Dendritic cell treated with granulocyte-macrophage colony-stimulating factor and Interleukin-4, amounts not matched to agents 40 ng/mL and 50 ng/mL, for 4 days (primary cell): ENCODE data around the gene ACTR3.
"Not testable (repeated sequence)": the region's sequence is repeated elsewhere in the genome, so short reads cannot be mapped to it uniquely, and the experiment has no call there.

Source experiments
- H3K27ac Mint-ChIP-seq: one replicate; pipeline ENCODE4 v1.8.0; 2022; ENCODE audit warnings: mild to moderate bottlenecking, mixed read lengths
- H3K27me3 Mint-ChIP-seq: one replicate; pipeline ENCODE4 v1.8.0; 2022; ENCODE audit warnings: mild to moderate bottlenecking, mixed read lengths
- H3K36me3 Mint-ChIP-seq: one replicate; pipeline ENCODE4 v1.8.0; 2022; ENCODE audit warnings: low read depth, mixed read lengths
- H3K4me1 Mint-ChIP-seq: one replicate; pipeline ENCODE4 v1.8.0; 2022; ENCODE audit warnings: low read depth, mixed read lengths
- H3K4me3 Mint-ChIP-seq: one replicate; pipeline ENCODE4 v1.8.0; 2022; ENCODE audit warnings: mild to moderate bottlenecking, moderate library complexity, mixed read lengths
- H3K9me3 Mint-ChIP-seq: one replicate; pipeline ENCODE4 v1.8.0; 2022; ENCODE audit warnings: mixed read lengths
- intact Hi-C: fragments of 100-400 bp; cut with micrococcal nuclease; formaldehyde crosslinking; loops from one replicate; pipeline ENCODE4 v1.15.0; 2022

The ACTR3 gene

DNA sequence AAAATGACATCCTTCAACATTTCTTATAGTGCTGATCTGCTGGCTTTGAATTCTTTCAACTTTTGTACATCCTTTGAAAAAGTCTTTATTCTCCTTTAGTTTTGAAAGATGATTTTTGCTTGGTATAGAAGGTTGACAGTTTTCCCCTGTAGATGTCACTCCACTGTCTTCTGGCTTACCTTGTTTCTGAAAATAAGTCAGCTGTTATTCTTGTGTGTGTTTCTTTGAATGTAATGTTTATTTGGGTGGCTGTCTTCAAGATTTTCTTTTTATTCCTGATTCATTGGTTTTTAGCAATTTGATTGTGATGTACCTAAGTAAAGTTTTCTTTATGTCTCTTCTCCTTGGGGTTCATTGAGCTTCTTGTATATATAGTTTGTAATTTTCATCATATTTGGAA is 47.6 kb downstream of the ACTR3 start:
- H3K27me3 Mint-ChIP-seq = no peaks in the 10 kb centered on the region
- H3K27ac Mint-ChIP-seq = no peak overlapping the region
- no peak overlapping the region for H3K4me3 Mint-ChIP-seq
- peaks cover 5% of the 10 kb centered on the region for H3K4me1 Mint-ChIP-seq
- peaks cover 82% of the 10 kb centered on the region for H3K36me3 Mint-ChIP-seq
- peaks cover 20% of the 10 kb centered on the region for H3K9me3 Mint-ChIP-seq
- intact Hi-C loops = no loop called here

DNA sequence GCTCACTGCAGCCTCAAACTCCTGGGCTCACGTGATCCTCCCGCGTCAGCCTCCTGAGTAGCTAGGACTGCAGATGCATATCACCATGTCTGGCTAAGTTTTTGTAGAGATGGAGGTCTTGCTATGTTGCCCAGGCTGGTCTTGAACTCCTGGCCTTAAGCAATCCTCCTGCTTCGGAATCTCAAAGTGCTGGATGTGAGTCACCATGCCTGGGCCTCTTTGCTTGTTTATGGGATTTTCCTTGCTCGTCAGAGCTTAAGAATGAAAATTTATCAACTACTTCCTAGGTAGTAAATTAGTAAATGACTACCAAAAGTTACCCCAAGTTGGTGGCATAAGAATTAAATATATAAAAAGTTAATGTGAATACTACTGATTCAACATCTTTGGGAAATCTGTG is 51.0 kb downstream of the ACTR3 start:
- H3K4me3 Mint-ChIP-seq = no peak overlapping the region
- H3K27me3 Mint-ChIP-seq = no peaks in the 10 kb centered on the region
- H3K4me1 Mint-ChIP-seq = no peaks in the 10 kb centered on the region
- H3K27ac Mint-ChIP-seq = no peak overlapping the region
- intact Hi-C loops = no loop called here
- peaks cover 50% of the 10 kb centered on the region for H3K36me3 Mint-ChIP-seq
- peaks cover 20% of the 10 kb centered on the region for H3K9me3 Mint-ChIP-seq

DNA sequence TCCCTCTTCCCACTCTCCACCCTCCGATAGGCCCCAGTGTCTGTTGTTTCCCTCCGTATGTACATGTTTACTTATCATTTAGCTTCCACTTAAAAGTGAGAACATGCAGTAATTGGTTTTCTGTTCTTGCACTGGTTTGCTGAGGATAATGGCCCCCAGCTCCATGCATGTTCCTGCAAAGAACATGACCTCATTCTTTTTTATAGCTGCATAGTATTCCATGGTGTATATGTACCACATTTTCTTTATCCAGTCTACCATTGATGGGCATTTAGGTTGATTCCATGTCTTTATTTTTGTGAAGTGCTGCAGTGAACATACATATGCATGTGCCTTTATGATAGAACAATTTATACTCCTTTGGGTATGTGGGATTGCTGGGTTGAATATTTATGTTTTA is 55.9 kb downstream of the ACTR3 start:
- H3K36me3 Mint-ChIP-seq = peaks cover 26% of the 10 kb centered on the region
- H3K4me3 Mint-ChIP-seq, H3K9me3 Mint-ChIP-seq, H3K4me1 Mint-ChIP-seq, H3K27ac Mint-ChIP-seq, H3K27me3 Mint-ChIP-seq: not testable (repeated sequence)
- intact Hi-C loops = loop anchor here (5.0 kb wide), 1 partner anchor 33 kb away; no protein-coding TSS in a partner anchor

DNA sequence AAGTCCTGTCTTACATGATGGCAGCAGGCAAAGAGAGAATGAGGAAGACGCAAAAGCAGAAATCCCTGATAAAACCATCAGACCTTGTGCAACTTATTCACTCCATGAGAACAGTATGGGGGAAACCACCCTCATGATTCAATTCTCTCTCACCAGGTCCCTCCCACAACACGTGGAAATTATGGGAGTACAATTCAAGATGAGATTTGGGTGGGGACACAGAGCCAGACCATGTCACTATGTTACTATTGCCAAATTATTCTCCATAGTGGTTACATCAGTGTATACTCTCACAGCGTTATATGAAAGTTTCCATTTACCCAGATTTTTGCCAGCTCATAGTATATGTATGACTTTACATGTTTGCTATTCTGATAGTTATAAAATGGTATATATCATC is 61.0 kb downstream of the ACTR3 start:
- intact Hi-C loops, H3K27me3 Mint-ChIP-seq, H3K9me3 Mint-ChIP-seq, H3K4me3 Mint-ChIP-seq, H3K4me1 Mint-ChIP-seq: not testable (repeated sequence)
- H3K36me3 Mint-ChIP-seq = peaks cover 63% of the 10 kb centered on the region
- H3K27ac Mint-ChIP-seq = peak overlapping the region; percentile 30

DNA sequence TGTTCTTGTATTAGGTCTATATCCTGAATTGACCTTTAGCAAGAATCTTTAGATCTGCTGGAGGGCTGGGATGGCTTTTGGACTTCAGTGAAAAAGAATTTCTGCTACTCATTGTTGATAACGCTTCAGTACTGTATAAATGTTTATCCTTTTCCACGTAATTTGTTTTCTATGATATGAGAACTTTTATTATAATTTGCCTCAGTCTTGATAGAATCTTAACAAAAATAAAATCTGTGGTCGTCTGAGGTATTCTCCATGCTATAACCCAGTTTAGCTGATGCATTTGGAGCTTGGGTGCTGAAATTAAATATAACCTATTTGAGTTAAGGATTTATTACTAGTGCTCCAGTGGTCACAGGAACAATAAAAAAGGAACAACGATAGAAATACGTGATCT is 71.1 kb downstream of the ACTR3 start:
- Mint-ChIP-seq H3K36me3 (peaks cover 64% of the 10 kb centered on the region), H3K4me1 (peaks cover 27% of the 10 kb centered on the region), H3K27ac (no peak overlapping the region), H3K27me3 (no peaks in the 10 kb centered on the region), H3K4me3 (no peak overlapping the region), H3K9me3 (no peaks in the 10 kb centered on the region)
- intact Hi-C loops = loop anchor here (10.0 kb wide), 1 partner anchor 584 kb away; no protein-coding TSS in a partner anchor

DNA sequence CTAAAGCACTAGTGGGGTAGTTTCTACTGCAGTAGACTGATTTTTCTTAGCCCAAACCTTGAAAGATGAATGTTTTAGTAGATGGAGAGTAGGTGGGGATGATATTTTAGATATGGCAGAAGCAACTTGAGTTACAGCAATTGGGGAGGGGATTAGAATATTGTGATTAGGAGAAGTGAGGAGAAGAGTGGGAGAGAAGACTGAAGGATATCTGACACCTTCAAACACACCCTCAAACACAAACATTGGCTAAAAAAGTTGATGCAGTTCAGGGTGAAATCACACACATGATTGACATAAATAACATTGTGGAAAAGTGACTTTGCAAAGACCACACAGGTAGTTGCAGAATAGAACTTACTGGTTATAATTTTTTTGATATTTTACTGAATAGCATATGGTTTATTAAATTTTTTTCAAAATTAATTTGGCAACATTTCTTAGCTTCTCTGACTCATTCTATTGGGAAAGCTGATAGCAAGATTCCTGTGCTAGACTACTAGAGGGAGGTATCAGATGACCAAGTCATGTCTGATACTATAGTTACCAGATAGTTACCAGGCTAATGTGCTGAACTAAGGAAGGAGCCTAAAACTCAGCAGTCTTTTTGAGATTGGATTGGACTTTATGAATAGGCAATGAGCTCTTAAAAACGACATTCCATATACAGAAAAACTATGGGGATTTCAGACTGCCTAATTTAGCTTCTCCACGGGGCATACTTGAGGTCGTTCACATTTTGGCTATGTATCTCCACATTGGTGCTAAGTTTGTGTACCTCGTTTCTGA is 73.0 kb downstream of the ACTR3 start:
- H3K36me3 Mint-ChIP-seq = peaks cover 55% of the 10 kb centered on the region

DNA sequence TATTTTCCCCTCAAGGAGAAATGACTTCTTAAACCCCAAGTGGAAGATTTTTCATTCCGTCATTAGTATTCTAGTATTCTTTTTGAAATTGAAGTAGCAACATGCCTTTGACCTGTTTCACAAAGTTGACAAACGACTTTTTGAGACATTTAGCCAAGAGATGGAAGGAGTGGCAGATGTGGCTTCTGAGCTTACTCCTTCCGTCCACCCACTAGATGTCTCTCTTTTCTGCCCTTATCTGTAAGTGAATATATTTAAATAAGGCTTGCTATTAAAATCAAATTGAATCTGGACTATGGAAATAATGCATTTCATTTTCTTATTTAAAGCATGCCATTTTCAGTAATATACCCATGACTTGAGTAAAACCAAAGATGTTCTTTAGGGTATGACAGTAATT is 74.1 kb downstream of the ACTR3 start:
- Mint-ChIP-seq H3K4me3 (no peak overlapping the region), H3K27ac (no peak overlapping the region), H3K36me3 (peaks cover 50% of the 10 kb centered on the region), H3K4me1 (peaks cover 46% of the 10 kb centered on the region), H3K9me3 (no peaks in the 10 kb centered on the region), H3K27me3 (no peaks in the 10 kb centered on the region)
- intact Hi-C loops = loop anchor here (10.0 kb wide), 1 partner anchor 581 kb away; no protein-coding TSS in a partner anchor

More for the DNA sequence above, 73.0 kb downstream of the ACTR3 start:
- Mint-ChIP-seq H3K27ac (peak overlapping the region; percentile 7), H3K4me1 (peaks cover 46% of the 10 kb centered on the region), H3K27me3 (no peaks in the 10 kb centered on the region), H3K9me3 (no peaks in the 10 kb centered on the region), H3K4me3 (no peak overlapping the region)
- intact Hi-C loops = loop anchor here (10.0 kb wide), 1 partner anchor 582 kb away; no protein-coding TSS in a partner anchor

DNA sequence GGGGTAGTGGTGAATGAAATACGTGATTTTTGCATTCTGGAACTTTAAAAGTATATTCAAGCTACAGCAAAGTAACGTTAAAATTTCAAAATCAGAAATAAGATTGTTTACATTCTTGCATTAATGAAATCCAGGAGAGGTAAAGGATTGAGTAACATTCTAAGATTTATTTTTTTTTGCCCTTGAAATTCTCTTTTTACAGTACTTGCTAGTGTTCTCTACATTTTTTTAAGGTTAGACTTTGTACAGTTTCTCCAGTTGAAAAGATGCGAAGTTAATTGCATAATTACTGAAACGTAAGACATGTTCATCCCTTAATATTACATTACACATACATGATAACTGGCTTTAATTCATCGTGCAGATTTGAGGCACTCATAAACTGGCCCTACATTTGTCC is 74.5 kb downstream of the ACTR3 start:
- Mint-ChIP-seq H3K9me3 (no peaks in the 10 kb centered on the region), H3K27me3 (no peaks in the 10 kb centered on the region), H3K36me3 (peaks cover 55% of the 10 kb centered on the region), H3K27ac (no peak overlapping the region), H3K4me1 (peaks cover 46% of the 10 kb centered on the region), H3K4me3 (no peak overlapping the region)
- intact Hi-C loops = loop anchor here (10.0 kb wide), 1 partner anchor 580 kb away; no protein-coding TSS in a partner anchor

DNA sequence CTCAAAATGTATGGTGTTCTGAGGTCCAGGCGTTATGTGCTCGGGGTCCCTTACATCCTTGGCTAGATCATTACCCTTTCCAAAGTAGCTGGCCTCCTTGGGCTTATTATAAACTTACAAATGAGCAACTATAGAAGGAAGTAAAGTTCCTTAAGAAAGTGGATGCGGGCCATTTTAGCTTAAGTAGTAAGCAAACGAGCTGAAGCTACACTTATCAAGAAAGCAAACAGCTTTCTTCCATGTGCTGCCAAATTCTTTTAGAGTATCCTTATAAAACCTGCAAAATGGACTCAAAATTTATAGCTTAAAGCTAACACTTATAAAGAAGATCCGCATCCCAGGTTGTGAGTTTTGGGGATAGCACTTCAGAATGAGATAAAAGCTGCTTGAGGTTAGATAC is 75.3 kb downstream of the ACTR3 start:
- Mint-ChIP-seq H3K27me3 (no peaks in the 10 kb centered on the region), H3K27ac (no peak overlapping the region), H3K4me1 (peaks cover 46% of the 10 kb centered on the region), H3K9me3 (no peaks in the 10 kb centered on the region), H3K4me3 (no peak overlapping the region), H3K36me3 (peaks cover 57% of the 10 kb centered on the region)
- intact Hi-C loops = loop anchor here (10.0 kb wide), 1 partner anchor 580 kb away; no protein-coding TSS in a partner anchor

DNA sequence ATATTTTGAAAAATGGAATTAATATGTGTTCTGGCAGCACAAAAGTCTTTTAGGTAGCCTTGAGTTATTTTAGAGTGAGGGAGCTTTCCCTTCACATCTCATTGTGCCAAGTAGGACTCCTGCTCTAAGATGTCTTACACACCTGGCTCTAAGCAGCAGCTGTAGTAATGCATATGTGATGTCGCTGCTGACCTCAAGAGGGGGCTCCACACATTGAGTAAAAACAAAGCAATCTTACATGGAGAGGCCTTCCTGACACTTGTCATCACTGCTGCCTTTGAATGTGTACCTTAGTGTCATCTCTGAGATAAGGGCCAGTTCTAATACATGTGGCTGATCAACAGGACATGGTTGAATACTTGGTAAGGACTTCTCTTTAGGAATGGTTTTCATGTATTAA is 75.8 kb downstream of the ACTR3 start:
- no peak overlapping the region for H3K4me3 Mint-ChIP-seq
- intact Hi-C loops = loop anchor here (10.0 kb wide), 1 partner anchor 579 kb away; no protein-coding TSS in a partner anchor
- H3K4me1 Mint-ChIP-seq = peaks cover 46% of the 10 kb centered on the region
- no peak overlapping the region for H3K27ac Mint-ChIP-seq
- peaks cover 56% of the 10 kb centered on the region for H3K36me3 Mint-ChIP-seq
- no peaks in the 10 kb centered on the region for H3K27me3 Mint-ChIP-seq
- H3K9me3 Mint-ChIP-seq = no peaks in the 10 kb centered on the region

DNA sequence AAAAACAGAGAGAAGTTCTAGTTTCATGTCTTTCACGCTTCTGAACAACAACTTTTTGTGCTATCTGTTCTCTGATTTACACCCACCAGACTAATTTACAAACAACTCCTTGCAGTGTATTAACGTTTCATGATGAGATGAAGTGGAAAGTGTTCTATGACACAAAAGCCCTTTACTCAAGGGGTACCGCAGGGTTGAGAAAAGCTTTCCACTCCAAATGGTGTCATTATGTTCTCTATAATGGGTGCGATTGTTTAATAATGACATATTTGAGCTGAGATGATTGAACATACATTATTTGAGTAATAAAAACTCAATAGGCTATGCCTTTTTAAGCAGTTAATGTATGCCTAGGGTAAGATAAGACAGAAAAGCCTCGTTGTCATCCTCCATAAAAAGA is 76.3 kb downstream of the ACTR3 start:
- intact Hi-C loops = loop anchor here (10.0 kb wide), 1 partner anchor 579 kb away; no protein-coding TSS in a partner anchor
- no peak overlapping the region for H3K27ac Mint-ChIP-seq
- no peak overlapping the region for H3K4me3 Mint-ChIP-seq
- no peaks in the 10 kb centered on the region for H3K27me3 Mint-ChIP-seq
- H3K36me3 Mint-ChIP-seq = peaks cover 56% of the 10 kb centered on the region
- H3K9me3 Mint-ChIP-seq = no peaks in the 10 kb centered on the region
- peaks cover 48% of the 10 kb centered on the region for H3K4me1 Mint-ChIP-seq

DNA sequence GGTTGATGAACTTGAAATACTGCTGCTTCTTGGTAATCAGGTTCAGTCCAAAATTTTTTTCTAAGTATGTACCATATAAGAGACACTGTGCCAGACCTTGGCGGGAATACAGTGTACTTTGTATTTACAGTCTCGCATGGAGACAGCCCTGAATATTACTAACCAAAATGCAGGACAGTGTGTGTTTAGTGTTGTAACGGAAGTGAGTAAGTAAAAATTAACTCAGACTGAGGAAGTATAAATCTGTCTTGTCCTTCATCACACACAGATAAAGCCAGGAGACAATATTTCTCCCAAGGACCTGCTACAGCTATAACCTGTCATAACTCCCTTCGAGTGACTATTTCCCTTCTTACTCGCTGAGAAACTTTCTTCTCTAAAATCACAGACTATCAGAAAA is 76.9 kb downstream of the ACTR3 start:
- no peaks in the 10 kb centered on the region for H3K27me3 Mint-ChIP-seq
- no peak overlapping the region for H3K27ac Mint-ChIP-seq
- H3K9me3 Mint-ChIP-seq = no peaks in the 10 kb centered on the region
- intact Hi-C loops = loop anchor here (10.0 kb wide), 1 partner anchor 578 kb away; no protein-coding TSS in a partner anchor
- peaks cover 54% of the 10 kb centered on the region for H3K4me1 Mint-ChIP-seq
- peaks cover 56% of the 10 kb centered on the region for H3K36me3 Mint-ChIP-seq
- H3K4me3 Mint-ChIP-seq = no peak overlapping the region

DNA sequence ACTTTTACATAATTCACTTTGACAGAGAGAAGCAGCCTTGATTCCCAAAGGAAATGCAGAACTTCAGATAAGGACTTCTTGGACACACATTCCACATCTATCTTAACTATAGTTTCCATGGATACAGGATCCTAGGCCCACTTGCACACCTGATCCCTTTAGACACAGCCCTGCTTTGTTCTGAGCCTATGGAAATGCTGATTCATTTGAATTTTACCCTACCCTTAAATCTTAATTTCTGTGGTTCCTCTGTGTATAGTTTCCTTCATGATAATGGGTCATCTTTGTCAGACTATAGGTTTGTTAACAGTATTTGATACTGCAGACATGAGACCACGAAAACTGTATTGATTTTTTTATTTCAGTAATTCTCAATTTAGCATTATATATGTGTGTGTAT is 77.4 kb downstream of the ACTR3 start:
- Mint-ChIP-seq H3K4me1 (peaks cover 59% of the 10 kb centered on the region), H3K27ac (no peak overlapping the region), H3K27me3 (no peaks in the 10 kb centered on the region), H3K4me3 (no peak overlapping the region), H3K36me3 (peaks cover 57% of the 10 kb centered on the region), H3K9me3 (no peaks in the 10 kb centered on the region)
- intact Hi-C loops = loop anchor here (10.0 kb wide), 1 partner anchor 578 kb away; no protein-coding TSS in a partner anchor

DNA sequence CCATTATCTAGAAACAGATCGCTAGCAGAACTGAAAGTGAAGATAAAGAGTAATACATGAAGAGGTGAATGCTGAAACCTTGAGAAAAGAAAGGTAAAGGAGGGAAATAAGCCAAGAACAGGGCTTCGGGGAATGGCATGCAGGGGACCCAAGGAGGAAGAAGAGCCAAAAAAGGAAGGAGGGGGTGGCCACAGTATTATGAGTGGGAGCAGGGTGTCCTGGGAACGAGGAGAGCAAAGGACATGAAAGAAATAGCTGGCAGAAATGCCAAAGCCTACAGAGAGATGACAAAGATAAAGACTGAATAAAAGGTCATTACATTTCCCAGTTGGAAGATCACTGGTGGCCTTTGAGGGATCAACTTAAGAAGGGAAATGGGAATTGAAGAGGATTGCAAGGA is 82.9 kb downstream of the ACTR3 start:
- Mint-ChIP-seq H3K4me3 (no peak overlapping the region), H3K4me1 (peaks cover 50% of the 10 kb centered on the region), H3K27me3 (no peaks in the 10 kb centered on the region), H3K27ac (peak overlapping the region; percentile 7), H3K9me3 (no peaks in the 10 kb centered on the region), H3K36me3 (peaks cover 84% of the 10 kb centered on the region)
- intact Hi-C loops = no loop called here
